Activated CD4-positive, alpha-beta T cell treated with anti-CD3 and anti-CD28 coated beads for 1 hour (primary cell): ENCODE measurements around the gene SHANK1.

Experiments used
- DNase-seq: peaks from one replicate; pipeline ENCODE4 v3.0.0-alpha.2; 2020

The SHANK1 gene

DNA sequence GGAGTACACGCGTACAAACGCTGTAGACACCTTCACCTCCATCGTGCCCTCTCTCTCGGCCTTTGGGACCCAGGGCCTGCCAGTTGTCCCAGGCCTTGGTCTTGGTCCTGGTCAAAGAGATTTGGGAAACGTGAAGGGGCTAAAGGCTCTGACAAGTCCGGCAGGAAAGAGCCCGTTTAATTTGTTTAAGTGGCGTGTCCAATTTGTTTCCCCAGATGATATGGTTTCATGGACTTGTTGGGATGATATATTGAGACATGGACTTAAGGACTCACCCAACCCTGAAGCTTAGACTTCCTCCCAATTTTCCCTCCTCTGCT, 6.3 kb upstream of the SHANK1 start:
- no peak for DNase-seq

GRCh38 chr19:50725218-50725910, 5.8 kb upstream of the SHANK1 start:
- no peak for DNase-seq

GRCh38 chr19:50724522-50725217, 5.1 kb upstream of the SHANK1 start:
- peak; percentile 86 for DNase-seq

DNA sequence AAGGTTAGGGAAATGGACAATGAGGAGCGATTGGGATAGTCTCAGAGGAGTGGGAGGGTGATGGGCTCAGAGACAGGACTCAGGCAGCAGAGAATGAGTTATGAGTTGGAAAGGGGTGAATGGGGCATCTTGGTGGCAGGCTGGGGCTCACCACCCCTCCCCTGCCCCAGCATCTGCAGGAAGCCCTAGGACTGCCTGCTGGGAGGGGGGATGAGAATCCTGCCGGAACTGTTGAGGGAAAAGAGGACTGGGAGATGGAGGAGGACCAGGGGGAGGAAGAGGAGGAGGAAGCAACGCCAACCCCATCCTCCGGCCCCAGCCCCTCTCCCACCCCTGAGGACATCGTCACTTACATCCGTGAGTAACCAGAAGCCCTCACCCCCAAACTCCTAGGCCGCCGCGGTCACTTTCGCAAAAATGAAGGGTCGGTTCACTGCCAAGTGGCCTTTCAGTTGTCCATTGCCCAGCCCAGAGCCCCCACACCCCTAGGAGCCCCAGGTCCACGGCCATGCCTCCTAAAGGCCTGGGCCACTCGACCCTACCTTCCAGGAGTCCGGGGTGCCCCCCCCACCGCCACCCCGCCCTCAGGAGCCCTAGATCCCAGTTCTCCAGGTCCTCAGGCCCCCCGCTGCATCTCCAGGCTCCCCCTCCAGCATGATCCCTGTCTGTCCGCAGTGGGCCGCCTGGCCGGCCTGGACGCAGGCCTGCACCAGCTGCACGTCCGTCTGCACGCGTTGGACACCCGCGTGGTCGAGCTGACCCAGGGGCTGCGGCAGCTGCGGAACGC, 4.3 kb upstream of the SHANK1 start:
- no peak for DNase-seq

DNA sequence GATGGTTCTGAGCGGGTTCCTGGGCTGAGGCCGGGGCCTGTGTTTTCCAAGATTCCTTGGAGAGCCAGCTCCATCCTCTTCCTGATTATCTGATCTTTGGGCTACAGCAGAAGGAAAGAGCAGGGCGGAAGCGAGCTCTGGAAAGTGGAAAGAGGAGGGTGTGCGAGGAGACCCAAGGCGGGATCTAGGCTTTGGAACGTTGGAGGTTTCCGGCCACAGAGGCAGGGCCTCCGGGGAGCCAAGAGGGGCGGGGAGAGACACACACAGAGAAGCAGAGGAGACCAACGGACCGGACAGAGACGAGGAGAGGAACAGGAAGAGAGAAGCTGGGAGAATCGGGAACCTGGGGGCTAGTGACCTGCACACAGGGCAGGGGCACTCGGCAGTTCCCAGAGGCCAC, 3.5 kb upstream of the SHANK1 start, which contains the start of gene CLEC11A:
CLEC11A (plus strand) TSS at position 296 of the 400 bp plus-strand sequence. CDS start 162 bp downstream, outside the sequence.
- DNase-seq: no peak

GRCh38 chr19:50722201-50723013, 2.8 kb upstream of the SHANK1 start:
- no peak for DNase-seq

DNA sequence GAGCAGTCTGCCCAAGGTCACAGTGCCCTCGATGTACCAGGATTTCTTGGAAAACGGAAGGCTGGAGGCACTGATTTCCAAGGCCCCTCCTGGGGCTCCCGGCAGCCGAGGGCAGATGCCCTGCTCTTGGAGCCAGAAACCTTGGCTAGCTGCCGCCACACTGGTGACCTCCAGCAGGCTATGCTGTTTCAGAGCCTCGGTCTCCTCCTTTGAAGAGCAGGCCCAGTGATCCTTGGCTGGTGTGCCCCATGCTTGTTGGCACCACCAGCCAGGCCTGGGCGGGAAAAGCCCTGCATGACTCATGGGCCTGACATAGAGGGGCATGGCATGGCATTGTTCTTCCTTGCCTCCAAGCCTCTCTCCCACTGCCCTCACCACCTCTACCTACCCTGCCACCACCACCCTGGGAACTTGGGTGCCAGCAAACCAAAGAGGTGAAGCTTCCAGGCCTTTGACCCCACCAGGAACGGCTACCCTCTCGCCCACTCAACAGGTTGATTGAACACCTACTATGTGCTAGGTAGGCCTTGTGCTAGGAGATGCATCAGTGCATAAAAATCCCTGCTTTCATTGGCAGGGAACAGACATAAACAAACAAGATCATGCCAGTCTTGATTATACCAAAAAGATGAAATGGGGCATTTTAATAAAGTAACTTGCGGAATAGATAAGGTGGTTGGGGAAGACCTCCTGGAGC, 2.0 kb upstream of the SHANK1 start:
- no peak for DNase-seq

GRCh38 chr19:50720921-50721381, 1.3 kb upstream of the SHANK1 start:
- DNase-seq: no peak

DNA sequence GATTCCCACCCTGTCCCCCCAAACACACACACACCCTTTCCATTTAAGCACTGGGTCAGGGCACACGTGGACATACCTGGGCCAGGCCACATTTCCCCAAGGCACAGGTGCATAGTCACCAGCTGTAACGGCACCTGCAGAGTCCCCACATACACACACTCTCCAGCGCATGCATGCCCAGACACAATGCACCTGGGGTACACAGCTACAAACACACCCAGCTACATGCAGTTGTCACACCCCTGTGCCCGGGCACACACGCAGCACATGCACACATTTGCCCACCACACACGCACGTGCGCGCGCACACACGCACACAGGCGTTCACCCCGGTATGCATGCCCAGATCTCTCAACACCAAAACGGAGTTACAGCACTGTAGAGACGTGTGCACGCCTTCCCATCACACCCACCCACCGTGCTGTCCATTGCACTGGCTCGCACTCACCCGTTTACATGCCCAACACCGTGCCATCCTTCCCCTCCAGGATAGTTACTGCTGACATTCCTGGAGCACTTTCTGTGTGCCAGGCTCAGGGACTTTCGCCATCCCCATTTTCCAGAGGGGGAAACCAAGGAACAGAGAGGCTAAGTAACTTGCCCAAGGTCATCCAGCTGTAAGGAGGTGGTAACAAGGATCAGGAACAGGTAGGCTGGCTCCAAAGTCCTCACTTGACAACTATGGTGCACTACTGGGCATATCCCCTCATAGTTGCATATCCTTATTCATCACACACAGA, 749 bp upstream of the SHANK1 start:
- no peak for DNase-seq

DNA sequence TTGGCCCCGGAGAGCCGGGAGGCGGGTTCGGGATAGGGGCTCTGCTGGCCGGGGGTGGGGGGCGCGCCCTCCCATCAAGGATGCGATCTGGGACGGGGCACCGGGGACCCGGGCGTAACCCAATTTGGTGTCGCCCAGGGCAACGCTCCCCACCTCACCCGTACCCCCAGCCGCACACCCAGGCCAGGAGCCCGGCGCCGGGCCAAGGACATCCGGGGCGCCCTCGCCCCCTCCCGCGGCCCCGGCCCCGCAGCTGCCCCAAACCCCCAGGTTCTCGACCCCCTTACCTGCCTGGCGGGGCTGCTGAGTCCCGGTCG, 525 bp downstream of the SHANK1 start:
- no peak for DNase-seq

GRCh38 chr19:50718255-50719118, 1.1 kb downstream of the SHANK1 start:
- no peak for DNase-seq

- no peak for DNase-seq
These were observed 1.7 kb downstream of the SHANK1 start for GRCh38 chr19:50717891-50718254.

DNA sequence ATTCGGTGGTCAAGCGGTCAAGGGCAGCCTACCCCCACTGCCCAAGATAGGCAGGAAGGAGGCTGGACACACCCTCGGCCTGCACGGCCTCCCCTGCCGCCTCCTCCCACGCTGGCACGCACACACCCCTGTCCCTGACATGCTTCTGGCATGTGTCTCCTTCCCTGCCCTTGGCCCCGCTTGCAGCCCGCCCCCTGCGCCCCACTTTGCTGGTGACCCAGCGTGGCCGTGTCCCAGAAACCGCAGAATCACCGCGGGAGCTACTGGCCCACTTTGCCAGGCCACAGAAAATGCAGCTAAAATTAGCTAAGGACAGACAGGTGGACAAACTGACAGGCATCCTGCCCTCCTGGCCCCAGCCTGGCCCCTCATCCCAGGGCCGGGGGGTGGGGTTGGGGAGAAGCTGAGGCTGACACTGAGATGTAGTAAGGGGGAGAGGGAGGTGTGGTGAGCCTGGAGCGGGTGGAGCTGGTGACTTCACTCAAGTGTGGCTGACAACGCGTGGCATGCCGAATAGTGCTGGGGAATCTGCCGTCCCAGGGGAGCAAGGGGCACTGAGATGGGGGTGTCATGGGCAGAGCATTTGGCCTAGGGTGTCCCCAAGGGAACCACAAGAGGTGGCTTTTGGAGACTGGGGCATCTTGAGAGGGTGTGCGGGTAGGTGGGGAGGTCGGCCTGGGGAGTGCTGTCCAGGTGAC, 2.4 kb downstream of the SHANK1 start:
- no peak for DNase-seq

DNA sequence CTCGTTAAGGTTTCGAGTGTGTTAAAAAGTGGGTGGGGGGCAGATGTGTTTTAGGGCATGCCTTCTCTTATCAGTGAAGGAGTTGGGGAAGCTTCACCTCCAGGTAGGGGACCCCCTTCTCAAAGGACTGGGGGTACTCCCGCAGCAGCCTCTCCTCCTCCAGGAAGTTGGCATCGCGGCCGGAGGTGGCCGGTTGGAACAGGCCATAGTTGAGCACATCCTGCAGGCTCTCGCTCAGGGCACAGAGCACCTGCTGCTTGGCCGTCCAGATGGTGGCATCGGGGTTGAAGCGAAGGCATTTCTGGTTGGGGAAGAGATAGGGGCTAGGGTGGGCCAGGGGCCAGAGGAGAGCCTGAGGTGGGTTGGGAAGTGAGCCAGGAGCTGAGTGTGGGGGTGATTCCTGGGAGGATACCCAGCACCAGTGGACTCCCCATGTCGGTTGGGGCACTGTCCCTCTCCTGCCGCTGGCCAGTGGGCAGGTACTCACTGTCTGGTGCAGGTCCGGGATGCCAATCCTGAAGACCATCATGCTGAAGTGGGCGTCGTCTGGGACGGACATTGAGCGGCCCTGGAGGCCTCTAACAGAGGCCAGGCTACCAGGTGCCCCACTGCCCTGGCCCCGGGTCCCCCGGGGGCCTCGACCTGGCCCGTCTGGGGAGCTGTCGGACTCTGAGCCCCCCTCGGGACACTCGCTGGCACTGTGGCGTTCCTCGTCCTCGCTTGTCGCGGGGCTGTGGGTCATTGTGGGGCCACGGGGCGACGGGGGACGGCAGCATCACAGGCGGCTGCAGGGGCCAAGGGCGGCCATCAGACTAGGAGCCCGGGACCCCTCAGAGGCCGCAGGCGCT, 3.2 kb downstream of the SHANK1 start:
- no peak for DNase-seq

DNA sequence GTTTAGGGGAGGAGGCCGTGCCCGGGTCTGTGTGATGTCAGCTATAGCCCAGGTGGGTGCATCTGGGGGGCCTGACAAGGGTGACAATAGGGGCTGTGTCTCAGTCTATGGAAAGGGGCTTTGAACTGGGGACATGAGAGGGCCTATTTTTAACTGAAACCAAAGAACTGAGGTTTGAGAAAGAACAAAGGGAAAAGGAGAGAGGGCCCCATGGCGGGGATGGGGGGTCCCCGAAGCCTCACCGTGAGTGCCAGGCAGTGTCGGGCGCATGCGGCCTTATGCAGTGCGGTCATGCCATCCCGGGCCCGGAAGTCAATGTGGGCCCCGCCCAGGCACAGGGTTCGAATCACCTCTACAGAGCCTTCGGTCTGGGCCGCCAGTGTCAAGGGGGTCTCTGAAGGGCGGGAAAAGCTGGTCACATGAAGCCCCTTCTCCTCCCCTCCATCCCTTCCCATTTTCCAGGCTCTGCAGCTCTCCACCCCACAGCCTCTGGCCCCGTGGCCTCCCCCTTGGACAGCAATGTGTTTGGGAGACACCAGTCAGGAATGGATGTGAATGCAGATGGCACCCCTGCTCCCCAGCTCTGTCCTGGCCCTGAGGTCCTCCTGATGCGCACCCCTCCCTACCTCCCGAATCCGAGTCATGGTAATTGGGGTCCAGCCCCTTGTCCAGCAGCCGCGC, 5.9 kb downstream of the SHANK1 start:
- DNase-seq: no peak

DNA sequence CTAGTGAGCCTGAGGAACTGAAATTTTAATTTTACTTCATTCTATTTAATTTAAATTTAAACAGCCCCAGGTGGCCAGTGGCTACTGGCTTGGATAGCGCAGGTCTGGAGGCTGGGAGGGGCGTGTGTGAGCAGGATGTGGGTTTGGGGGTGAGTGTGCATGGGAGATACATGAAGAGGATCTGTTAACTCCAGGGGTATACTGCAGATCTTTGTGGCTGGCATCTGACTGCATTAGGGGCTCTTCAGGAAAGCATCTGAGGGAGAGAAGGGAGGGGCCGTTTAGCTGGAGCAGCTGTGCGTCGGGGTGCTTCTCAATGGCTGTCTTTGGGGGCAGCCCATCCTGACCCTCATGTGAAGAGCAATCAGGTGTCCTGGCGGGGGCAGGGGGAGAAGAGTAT, 6.8 kb downstream of the SHANK1 start:
- DNase-seq: no peak

DNA sequence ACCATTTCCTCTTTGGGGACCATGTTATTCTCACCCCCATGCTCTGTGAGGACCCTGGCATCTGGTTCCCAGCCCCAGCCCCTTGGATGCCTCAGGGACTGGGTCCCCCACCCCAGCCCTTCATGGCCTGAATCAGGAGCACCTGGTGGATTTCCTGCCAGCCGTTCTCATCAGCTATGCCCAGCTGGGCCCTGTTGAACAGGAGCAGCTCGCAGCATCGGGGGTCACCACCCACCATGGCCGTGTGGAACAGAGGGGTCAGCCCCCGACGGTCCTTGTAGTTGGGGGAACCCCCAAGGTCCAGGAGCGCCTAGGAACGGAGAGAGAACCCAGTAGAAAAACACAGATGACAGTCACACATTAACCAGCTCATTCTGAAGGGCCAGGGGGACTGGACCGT, 7.8 kb downstream of the SHANK1 start:
- no peak for DNase-seq

- DNase-seq: no peak
These were observed 8.4 kb downstream of the SHANK1 start for GRCh38 chr19:50711196-50711595.

GRCh38 chr19:50710612-50711011, 9.0 kb downstream of the SHANK1 start:
- DNase-seq: no peak
